Activated naive CD4-positive, alpha-beta T cell (primary cell): ENCODE data around the gene OR10AD1.
"Not testable (repeated sequence)": the region's sequence is repeated elsewhere in the genome, so short reads cannot be mapped to it uniquely, and the experiment has no call there.

Source experiments
- DNase-seq, 4 experiments: peaks; one replicate each; lab custom pipeline; 2025; lab: John Stamatoyannopoulos, UW

OR10AD1 gene

DNA sequence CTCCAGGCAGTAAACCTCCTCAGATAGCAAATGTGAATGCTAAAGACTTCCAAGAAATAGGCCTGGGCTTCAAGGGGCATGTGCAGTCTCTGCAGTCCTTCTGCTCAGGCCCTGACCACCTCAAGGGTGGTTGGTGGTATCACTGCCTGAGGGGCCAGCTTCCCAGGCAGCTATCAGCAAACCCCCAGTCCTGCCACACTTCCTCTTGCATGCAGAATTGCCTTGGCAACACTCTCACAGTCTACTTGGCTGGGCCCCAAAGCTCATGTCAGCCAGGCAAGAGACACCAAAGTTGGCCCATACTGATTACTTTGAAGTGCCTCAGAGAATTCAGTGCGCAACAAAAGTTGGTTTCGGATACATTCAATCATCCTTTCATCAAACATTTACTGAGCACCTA is 42.3 kb downstream of the OR10AD1 start:
- DNase-seq: no peak

- DNase-seq: no peak
Measured at GRCh38 chr12:48160046-48160445, 43.0 kb downstream of the OR10AD1 start.

DNA sequence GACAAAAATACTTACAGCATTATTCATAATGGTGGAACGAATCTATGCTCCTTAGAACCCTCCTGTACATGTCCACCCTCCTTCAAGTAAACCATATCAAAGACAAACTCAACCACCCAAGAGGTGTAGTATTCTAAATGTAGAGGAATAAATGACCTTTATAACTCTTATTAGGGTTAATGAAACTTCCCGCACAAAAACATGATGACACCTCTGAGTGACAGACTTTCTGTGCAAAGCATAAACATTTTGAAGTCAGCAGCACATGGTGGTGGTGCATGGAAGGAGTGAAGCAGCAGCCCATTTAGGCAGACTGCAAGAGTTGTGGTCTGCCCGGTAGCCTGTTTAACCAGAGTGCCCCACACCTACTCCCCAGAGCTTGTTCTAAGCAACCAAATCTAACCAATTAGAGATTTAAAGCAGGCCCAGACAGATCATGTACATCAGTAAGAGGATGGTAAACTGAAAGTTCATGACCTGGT is 45.2 kb downstream of the OR10AD1 start:
- DNase-seq: no peak

- peak; percentile 97 to 98 (median 98) for DNase-seq
Measured at GRCh38 chr12:48157018-48157888, 45.8 kb downstream of the OR10AD1 start, which contains the start of gene ASB8. ASB8 (minus strand) TSS chr12:48157515; CDS start chr12:48153496, 4,019 bp downstream.

DNA sequence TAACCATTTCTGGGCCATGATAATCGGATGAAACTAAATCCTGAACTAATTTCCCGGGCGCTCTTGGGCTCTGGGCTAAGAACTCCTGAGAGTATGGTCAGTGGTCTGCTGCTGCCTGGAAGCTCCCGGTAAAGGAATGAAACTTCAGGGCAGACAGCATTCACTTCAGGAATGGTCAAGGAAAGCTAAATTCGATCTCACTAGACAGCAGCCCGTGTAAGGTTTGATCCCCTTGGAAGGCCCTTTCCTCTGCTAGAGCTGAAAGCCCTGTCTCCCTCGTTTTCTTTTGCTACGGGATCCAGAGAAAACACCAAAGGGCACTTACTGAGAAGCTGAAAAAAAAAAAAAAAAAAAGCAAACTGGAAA is 46.5 kb downstream of the OR10AD1 start:
- no peak for DNase-seq

- DNase-seq: not testable (repeated sequence)
Measured at GRCh38 chr12:48155786-48156185, 47.3 kb downstream of the OR10AD1 start.
